Stimulated activated CD4-positive, alpha-beta T cell treated with anti-CD3 and anti-CD28 coated beads, Interleukin-2, amount 100 ng/mL, for 24 hours (primary cell): ENCODE data around the gene FBXO8.

ENCODE experiments used
- DNase-seq, 2 donors: peaks; one replicate each; pipeline ENCODE4 v3.0.0-alpha.2; 2020

FBXO8 gene

DNA sequence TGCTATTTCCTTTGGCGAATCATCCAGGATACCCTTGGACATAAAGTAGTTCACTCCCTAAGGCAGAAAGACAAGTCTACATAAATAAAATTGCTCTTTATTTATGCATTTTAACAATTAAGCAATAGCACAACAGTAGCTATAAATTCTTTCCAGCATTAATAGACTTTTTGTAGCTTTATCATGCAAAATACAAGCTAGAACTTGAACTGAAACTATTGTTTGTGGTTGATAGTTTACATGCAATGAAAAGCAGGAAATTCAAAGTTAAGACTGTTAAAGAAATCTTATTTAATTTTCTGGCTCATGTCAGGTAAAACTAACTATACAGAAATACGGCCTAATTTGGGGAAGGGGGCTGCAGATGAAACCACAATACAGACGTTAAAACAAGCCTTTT lies 42.3 kb downstream of the FBXO8 start:
- DNase-seq, result no peak

DNA sequence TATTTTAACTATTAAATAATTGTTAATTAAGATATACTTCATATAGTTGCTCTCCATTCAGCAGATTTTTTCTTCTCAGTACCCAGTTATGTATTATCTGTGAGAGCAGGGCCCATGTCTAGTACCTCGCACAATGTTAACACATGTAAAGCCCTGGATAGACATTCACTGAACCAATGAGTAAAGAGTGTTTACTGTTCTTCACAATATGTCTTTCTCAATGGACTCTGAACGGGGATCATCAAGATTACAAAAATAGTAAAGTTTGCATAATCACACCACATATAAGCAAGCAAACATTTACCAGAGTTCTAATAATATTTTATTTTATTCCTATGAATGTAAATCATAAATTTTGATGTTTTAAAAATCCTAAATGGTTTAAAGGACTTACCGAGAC lies 47.1 kb downstream of the FBXO8 start:
- no peak for DNase-seq

DNA sequence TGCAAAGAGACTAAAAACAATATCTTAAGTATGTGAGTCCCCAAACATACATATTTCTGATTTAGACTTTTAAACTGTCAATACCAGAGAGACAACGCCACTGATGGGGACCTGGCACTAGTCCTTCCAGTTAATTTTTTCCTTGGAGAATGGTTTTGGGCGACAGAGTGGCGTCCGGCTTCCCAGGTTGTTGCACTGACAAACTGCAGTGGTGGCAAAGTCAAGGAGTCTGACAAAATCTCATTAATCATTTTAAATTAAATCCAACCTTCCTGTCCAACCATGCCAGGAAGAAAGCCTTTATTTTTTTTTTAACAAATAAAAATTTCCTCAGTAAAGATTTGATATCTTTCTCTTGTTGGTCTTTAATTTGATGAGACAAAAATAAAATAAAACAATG lies 52.8 kb downstream of the FBXO8 start:
- no peak for DNase-seq

DNA sequence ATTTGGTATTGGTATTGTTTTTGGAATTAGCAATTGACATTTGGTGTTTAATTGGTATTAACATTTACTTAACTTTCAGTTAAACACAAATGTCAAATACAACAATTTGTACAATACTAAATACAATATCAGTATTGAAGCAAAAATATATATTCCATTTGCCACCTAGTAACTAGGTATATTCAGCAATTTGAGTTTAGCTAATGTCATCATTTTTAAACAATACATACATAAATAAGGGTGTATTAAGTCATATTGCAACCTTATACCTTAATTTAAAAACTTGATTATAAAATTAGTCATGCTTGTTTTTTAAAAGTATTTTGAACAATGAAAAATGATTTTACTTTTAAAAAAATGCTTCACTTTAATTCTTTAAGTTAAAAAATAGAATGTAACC lies 53.3 kb downstream of the FBXO8 start:
- no peak for DNase-seq

DNA sequence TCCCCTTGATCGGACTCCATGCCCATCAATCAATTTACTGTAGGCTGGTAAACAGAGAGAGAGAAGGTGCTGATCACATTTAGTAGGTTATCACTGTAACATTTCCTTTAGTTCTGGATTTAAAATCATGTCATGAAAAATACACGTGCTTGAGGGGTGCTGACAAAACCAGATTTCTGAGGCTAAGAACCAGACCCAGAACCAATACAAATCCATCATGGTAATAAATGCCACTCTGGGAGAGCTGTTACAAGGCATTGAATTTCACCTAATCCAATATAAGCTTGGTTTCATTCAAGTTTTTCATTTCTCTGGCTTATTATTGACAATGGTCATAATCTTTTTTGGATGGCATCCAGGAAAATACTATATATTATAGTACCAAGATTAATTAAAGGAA lies 54.5 kb downstream of the FBXO8 start:
- no peak for DNase-seq

DNA sequence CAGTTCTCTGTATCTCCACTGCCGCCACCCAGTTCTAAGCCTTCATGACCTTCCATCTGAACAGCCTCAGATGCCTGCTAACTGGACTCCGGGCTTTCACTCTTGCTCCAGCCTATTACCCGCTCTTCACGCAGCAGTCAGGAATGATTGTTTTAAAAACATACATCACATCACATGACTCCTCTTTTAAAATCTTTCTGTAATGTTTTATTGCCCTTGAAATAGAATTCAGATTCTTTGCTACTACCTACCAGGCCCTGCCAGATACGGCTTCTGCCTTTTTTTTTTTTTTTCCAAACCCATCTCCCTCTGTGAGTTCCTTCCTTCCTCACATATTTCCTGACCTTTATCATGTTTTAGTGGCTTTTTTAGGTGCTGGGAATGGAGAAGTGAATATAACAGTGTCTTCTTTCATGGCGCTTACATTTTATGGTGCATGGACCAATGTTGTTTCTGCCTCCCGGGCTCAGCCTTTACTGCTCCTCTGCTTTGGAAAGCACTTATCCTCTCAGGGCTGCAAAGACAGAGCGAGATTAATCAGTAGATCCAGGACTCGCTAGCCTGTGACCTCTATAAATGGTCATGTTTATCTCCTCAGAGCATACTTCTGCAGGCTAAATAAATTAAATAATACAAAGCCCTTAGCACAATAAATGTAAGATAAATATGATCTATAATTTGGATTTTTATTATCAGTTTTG lies 58.0 kb downstream of the FBXO8 start:
- no peak for DNase-seq

DNA sequence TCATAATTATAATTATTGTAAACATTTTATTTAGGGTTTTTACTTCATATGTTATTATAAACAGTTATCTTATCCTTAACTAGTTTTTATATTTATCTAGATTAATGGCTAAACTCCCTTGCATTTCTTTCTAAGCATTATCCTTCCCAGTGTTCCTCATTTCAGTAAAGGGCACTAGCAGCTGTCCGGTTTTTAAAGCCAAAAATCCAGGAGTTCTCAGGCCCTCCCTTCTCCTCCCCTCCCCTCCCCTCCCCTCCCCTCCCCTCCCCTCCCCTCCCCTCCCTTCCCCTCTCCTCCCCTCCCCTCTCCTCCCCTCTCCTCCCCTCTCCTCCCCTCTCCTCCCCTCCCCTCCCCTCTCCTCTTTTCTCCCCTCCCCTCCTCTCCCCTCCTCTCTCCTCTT lies 58.9 kb downstream of the FBXO8 start:
- no peak for DNase-seq

DNA sequence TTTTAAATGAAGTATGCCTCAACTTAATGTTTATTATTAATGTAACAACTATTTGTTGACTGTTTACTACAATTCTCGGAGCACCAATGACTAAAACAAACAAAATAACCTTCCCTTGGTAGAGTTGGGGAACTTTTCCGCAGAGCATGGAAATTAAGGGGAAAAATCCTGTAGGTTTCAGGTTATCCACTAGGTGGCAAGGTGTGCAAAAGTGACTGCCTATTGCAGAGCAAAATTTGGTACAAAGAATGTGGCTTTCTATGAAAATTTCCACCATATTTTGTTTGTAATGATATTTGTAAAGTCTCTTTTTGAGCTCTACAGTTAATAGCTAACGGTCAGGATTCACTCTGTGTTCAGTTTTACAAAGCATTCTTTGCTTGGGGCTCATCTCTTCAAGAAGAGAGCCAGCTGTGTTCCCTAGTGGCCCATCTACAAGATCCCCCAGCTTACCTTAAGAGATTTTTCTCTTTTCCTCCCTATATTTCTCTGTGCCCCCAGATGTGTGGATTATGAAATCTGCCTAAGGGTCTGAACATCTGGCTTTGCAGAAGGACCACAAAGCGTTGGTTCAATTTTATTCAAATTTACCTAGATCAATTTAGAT lies 61.1 kb downstream of the FBXO8 start:
- no peak for DNase-seq

DNA sequence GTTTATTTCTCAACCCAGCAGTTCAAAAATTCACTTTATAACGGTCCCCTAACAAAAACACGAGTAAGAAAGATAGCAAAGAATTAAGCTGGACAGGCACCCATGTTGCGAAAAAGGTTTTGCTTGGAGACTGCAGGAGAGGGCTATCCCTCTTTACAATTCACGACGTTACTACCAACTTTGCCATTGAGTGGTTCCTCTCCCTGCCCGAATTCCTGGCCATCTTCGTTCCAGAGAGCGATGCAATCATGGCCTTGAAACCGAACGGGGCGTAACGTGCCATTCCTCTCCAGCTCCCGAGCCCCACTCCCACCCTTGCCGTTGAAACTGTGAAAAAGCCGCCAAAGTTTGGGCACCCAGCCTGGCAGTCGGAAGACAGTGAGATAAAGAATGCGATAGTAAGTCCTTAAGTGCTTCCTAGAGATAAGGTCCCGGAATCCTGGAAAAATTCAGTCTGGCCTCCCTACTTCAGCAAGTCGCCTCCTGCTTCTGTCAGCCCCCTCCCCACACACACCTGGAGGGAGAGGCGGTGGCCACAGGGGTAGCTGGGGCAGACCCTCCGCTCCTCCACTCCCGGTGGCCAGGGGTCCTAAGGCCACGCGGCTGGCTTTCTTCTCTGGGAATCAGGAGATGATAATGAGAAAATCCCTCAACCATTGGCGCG lies 65.2 kb downstream of the FBXO8 start:
- no peak for DNase-seq

DNA sequence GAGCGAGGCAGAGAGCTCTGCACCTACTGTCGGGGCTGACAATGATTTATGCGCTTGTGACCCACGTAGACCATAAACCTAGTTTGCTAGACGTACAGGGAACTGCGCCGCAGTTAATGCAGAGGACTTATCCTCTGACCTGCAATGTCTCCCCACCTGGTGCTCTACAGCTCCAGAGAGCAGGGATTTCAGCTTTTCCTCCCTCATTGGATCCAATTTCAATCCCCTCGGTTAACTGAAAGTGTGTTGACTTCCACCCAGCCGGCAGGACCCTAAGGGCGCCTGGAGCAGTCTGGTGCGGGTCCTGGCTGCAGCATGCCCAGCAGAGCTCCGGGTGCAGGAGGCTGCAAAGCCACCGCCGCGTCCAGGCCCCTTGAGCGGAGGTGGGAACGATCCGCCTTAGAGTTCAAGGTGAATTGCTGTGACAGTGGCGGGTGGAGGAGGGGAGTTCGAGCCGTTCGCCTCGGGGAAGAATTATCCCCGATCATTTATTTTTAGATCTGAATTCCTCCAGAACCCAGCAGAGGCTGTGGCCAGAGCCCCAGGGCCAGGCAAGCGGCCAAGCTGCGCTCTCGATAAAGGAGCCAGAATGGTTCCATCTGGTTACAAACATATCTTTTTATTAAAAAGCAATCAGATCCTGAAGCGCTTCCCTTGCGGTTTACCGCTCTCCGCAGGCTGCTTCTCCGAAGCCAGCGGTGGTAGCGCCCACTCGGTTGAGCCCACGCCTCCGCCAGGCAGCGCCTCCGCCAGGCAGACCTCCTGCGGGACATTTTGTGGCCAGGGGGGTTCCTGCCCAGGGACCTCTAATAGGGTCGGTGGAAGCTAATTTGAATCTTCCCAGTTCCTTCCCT lies 66.0 kb downstream of the FBXO8 start:
- no peak for DNase-seq

DNA sequence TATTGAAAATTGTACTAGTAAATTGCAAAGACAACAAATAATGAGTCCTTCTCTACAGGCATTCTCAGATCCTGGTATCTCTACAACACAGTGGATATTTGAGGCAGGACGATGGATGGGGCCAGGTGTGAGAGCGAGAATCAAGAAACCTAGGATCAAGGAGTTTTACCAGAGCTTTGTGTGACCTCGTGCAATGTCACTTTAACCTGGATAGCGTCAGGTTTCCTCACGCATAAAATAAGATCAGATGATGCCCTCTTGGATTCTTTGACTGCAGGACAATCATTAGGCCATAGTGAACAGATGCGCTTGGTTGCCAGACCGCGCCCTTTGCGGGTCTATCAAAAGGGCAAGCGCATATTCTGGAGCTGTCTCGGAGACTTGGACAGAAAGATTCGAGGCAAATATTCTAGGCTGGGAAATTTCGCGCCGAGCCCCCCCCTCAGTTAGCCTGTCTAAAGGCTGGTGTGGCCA lies 66.6 kb downstream of the FBXO8 start:
- DNase-seq, result no peak

DNA sequence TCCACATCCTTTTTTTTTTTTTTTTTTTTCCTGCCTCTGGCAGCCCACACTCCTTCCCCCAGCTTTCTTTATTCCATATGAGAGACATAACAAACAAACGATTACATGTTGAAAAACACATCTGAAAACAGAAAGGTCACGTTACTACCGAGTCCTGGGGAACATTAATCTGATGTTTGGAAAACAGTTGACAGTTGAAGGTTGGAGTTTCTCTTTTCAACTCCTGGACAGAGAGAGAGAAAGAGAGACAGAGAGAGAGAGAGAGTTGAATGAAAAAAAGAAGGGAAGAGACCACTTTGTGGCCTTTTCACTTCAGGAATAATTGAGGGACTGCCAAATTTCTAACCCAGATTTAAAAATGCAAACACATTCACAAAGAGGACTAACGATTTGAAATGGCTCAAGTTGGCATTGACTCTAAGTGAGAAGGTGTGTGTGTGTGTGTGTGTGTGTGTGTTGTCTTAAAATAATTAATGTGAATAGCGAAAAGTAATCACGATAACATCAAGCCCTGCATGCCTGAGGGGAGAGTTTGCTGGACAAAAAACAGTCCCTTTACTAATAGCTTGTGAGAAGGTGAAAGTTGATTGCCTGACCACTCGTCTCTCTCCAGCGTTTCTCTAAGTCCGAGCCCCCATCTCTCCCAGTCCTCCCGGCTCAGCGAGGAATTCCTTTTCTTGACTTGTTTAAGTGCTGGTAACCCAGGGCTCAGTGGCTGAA lies 67.3 kb downstream of the FBXO8 start:
- DNase-seq, result no peak

DNA sequence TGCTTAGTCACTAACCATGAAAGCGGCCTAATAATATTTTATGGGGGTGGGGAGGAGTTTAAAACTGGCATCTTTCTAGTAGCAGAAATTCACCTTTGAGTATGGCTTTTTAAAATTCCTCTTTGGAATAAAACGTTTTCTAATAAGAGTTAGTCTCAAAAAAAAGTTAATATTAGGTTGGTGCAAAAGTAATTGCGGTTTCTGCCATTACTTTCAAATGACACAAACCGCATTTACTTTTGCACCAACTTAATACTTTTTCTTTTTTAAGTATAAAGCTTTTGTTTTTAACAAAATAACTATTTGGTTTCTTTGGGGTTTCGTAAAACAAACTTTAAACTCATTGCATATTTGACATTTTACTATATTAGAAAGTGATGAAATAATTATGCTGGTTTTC lies 68.4 kb downstream of the FBXO8 start:
- no peak for DNase-seq

DNA sequence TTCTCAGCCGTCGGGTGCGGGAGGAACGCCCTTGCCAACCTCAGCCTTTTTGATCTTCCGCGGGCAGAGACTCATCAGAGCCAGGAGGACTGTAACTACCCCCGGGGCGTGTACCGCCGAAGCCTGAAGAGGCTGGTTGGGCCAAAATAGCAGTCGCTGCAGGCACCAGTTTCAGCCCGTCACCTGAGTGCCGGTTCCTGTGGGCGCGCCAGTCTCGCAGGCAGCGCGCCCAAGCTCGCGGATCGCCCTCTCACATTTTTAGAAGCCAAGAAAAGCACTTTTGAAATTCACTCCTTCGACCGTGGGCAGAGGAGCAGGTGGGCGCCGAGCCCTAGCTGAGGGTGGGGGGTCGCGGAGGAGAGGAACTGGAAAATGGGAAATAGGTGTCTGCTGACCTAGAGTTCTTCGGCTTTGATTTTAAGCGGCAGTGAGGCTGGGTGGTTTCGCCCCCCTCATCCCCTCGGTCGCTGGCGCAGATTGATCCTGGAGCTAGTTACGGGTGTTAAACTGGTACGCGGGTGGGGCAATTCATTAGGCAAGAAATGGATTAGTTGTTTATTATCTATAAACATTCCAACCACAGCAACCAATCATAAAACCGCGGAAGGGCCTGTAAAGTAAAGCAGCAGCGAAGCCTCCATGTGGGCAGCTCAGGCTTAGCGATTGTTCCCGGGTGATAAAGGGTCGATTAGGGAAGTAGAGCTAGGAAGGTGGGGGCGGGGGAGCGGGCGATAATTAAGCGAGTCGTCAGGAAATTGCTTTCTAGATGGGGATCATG lies 69.2 kb downstream of the FBXO8 start:
- DNase-seq, result no peak

DNA sequence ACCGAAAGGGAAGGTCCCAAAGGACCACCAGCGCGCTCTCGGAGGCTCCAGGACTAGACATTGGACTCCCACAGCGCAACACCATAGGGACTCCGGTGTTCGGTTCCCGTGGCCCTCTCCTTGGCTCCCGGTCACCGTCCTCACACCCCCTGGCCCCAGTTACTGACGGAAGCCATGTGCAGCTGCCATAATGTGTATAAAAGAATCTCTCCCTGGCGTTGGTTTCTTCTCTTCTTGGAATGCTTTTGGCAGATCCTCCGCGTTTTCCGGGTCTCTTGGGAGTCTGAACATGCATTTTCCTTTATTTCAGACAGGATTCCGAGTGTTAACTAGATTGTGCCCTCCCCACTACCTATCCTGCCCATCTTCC lies 69.8 kb downstream of the FBXO8 start:
- no peak for DNase-seq

DNA sequence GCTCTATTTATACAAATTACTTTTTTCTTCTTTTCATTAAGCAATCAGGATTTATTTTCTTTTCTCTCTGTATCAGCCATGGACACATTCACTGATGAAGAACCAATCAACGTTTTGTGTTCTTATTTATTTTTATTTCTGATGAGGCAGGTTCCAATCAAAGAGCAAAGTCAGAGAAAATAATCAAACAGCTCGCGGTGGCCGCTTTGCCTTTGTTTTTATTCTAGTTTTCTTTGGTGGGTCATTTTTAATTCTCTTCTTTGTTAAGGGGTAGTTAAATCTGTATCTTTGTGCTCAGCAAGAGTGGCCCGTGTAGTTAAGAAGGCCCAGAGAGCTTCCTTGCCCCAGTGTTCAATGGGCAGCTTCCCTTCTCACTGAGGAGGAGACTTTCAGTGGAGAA lies 71.4 kb downstream of the FBXO8 start:
- no peak for DNase-seq

DNA sequence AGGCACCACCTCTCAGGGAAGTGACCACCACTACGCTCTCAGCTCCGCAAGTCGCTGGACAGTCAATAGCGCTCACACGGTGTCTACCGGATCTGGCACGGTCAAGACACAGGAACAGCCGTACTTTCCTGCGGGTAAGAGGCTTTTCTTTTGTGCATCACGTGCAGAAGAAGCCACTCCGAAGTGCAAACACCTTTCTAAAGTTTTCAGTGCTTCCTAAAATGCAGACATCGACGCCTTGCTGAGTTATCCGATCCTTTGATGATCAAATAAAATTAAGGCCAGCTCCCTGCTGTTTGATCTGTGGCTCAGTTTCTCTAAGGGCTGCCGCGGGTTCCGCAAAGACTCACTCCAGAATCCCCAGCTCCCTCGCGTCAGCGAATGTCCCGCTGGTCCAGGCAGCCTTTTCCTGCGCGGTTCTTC lies 71.8 kb downstream of the FBXO8 start:
- no peak for DNase-seq

DNA sequence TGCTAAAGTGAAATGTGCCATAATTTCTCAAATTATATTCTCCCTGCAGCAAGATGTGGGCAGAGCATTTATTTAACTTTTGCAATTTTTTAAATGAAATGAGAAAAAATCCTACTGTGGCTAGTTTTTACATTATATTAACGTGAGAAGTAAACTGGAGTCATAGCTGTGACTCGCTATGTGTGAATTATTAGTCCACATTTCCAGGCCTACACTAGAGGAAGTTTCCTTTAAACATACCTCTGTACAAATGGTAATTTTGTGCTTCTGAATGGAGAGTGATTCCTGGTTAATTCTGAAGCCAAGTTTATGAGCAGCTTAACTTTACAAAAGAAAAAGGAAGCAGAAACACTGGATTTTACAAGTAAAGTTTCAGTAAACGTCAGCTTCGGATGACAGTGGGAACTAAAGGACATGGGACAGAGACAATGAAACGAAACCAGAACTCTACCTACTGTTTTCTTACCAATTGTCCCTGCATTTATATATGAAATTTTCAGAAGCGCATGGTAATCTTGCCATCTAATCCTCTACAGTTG lies 72.4 kb downstream of the FBXO8 start:
- DNase-seq, result no peak

DNA sequence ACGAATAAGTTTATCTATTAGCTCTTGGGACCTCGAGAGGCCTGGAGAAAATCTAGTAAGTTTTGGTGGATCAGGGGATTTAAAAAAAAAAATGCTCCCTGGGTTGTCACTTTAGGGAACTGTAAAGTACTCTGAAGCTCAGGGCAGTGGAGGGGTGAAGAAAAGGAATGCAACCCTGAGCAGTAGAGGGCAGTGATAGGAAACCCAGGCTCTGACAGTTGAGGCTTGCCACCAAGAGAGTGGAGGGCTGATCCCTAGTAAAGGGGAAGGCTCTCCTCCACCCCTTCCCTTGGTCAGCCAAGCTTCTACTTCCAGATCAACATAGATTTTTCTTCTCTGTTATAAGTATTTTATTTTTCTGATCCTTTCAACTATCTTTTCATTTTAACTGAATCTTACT lies 73.1 kb downstream of the FBXO8 start:
- DNase-seq, result no peak

DNA sequence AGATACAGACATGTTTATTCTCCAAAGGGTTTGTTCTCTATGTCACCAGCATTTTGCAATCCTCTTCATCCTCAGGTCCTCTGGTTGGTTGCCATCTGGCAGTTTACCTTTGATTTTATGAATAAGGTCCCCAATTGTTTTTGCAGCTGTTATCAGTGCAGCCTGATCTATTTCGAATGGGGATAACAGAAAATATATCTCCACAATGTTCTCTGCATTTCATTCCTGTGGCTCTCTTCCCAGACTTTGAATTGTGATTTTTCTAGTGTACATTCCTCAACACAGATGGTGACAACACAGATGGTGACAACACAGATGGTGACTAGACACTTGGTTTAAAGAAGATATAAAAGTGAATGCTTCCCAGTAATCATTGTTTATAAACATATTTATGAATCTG lies 74.1 kb downstream of the FBXO8 start:
- DNase-seq, result no peak

DNA sequence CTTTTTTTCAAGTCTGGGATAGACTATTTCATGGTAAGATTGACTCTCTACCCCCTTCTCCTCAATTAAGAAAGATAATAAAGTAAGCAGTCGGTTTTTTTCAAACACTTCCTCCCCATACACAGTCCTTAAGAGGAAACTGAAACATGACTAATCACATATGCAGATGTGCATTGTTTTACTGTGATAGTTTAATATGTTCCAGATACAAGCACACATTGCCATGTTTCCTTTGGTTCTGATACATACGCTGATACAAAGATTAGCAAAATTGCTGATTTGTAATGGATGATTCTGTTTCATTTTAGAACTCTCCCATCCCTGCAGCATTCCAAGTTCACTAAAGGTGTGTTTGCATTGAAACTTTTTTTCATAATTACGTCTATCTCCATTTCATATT lies 76.1 kb downstream of the FBXO8 start:
- no peak for DNase-seq
